Stimulated activated CD4-positive, alpha-beta T cell treated with anti-CD3 and anti-CD28 coated beads, TNF-alpha, amount 100 ng/mL, for 48 hours (primary cell): ENCODE measurements around the gene XAF1.
"Not testable (repeated sequence)": the region's sequence is repeated elsewhere in the genome, so short reads cannot be mapped to it uniquely, and the experiment has no call there.

ENCODE experiments used
- DNase-seq, 3 donors: peaks; one replicate each; pipeline ENCODE4 v3.0.0-alpha.2; 2020; ENCODE audit warnings: low read depth in 3 of 3

The XAF1 gene, protein sequence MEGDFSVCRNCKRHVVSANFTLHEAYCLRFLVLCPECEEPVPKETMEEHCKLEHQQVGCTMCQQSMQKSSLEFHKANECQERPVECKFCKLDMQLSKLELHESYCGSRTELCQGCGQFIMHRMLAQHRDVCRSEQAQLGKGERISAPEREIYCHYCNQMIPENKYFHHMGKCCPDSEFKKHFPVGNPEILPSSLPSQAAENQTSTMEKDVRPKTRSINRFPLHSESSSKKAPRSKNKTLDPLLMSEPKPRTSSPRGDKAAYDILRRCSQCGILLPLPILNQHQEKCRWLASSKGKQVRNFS

DNA sequence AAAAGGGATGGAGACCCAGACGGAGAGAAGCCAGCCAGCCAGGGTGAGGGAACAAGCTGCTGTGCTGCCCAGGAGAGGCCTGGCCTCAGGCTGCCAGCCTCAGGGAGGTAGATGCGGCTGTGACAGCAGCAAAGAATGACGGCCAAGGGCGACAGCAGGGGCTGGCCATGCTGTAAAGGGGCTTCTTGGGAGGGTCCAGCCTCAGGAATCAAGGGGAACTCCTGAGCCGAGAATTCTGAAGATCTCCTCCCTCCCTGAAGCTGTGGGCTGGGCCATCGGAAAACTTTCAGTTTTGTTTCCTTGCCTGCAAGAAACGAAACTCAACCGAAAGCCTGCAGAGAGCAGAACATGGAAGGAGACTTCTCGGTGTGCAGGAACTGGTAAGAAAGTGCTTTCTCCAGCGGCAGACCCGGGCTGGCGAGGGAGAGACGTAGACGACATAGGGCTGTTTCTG is at the start of gene XAF1:
Gene XAF1, plus strand, starts transcription at position 316 of the 454 bp plus-strand sequence. Its CDS starts 33 bp downstream, at position 349.
- DNase-seq: no peak

GRCh38 chr17:6706499-6706898 is 49.3 kb upstream of the XAF1 start:
- no peak for DNase-seq

DNA sequence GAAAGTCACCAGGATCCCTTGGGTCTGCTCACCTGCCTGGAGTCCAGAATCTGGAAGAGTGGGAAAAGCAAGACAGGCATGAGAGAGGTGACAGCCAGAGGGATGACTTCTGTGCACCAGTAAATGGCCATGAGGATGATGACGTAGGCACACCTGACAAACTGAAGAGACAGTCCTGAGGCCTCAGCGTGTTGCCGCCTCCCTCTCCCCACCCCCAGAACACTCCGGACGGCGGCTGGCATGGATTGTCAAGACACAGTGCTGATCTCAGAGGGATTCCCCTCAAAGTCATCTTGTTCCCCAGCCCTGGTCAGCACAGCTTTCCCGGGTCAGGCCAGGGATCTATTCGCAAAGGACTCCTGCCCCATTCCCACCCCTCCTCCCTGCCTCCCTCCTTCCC is 48.9 kb upstream of the XAF1 start:
- DNase-seq: no peak

GRCh38 chr17:6708357-6708961 is 47.4 kb upstream of the XAF1 start:
- no peak for DNase-seq

DNA sequence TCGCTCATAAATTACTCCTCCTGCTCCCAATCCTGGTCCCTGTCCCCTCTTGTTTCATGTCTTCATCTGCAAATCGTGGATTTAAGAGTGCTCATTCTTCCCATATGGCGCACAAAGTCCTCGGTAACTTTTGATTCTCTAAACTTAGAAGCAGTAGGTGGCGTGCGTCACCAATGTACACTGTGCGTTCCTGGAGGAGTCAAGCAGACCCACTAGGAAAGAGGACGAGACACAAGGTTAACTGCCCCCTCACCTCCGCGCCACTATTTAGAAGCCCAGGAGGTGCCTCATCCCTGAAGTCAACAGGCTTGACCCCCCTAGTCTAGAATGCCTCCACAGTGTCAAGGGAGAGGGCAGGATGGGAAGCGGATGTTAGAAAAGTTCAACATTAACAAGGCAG is 45.5 kb upstream of the XAF1 start:
- DNase-seq: no peak

- DNase-seq: no peak
Measured at GRCh38 chr17:6711081-6711674, 44.7 kb upstream of the XAF1 start.

GRCh38 chr17:6711681-6712057 is 44.2 kb upstream of the XAF1 start:
- DNase-seq: no peak

- DNase-seq: no peak
Measured at GRCh38 chr17:6712058-6712853, 43.6 kb upstream of the XAF1 start.

- no peak for DNase-seq
Measured at GRCh38 chr17:6712854-6713129, 43.1 kb upstream of the XAF1 start.

GRCh38 chr17:6713130-6713917 is 42.5 kb upstream of the XAF1 start, which contains the start of gene SLC13A5:
TSS of gene SLC13A5 (minus strand) at chr17:6713369. CDS start at chr17:6713333, 36 bp downstream.
- no peak for DNase-seq

DNA sequence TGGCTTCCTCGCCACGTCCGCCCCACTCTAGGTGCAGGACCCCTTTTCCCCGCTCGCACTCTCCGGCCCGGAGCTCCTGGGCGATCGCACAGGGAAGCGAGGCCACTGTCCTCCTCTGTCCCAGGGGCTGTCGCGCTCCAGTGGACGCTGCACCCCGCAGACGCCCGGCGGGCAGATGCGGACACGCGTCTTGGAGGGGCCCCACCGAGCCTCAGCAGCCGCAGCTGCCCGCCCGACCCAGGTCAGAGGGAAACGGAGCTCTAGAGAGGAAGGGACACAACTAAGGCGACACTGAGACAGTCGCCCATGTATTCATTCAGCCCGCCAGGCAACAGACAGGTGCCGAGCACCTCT is 42.0 kb upstream of the XAF1 start:
- DNase-seq: no peak

DNA sequence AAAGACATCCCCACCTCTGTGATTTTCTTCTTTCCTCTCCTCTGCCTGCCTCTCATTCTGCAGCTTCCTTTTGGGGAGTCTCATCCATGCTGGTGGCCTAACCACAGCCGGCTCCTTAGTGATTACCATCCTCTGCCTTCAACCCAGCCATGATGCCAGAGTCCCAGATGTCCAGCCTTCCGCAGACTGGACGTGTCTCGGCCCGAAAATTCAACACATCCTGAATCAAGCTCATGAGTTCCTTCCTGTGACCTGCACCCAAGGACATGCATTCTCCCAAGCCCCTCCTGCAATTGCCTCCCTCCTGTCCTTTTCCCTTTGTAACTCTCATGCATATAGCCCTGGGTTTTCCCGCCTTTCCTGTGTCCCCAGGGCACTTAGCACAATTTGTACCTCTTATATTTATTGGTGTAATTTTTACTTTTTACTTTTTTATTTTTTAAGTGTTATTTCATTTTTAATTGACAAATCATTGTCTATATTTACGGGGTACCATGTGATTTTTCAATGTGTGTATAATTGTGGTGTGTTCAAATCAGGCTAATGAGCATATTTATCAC is 41.5 kb upstream of the XAF1 start:
- DNase-seq: no peak

DNA sequence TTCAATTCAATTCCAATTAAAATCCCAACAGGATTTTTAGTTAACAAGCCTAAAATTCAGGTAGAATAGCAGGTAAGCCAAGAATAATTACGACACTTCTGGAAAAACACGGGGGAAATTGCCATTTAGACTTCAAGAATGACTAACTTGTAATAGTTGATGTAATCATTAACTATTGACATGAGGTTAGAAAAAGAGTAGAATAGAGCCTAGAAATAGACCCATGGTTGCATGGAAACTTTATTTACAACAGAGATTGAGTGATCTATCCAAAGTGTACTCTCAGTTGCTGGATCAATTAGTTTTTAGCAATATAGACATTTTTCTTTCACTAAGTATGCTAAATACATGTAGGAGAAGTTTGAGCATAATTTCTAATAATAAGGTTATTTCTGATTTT is 39.1 kb upstream of the XAF1 start:
- DNase-seq: no peak

DNA sequence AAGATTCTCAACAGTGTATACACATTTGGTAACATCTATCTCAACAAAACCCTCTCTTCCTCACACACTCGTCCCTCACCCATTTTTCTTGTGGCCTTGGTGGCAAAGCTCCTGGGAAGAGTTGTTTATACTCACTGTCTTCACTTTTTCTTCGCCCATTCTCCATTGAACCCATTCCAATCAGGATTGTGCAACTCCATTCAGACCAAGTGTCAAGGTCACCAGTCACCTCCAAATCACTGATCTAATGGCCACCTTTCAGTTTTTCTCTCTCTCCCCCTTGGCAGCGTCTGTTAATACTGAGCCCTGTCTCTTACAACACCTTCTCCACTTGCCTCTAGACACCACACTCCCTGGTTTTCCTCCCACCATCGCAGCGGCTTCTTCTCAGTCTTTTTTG is 34.1 kb upstream of the XAF1 start:
- DNase-seq: no peak

DNA sequence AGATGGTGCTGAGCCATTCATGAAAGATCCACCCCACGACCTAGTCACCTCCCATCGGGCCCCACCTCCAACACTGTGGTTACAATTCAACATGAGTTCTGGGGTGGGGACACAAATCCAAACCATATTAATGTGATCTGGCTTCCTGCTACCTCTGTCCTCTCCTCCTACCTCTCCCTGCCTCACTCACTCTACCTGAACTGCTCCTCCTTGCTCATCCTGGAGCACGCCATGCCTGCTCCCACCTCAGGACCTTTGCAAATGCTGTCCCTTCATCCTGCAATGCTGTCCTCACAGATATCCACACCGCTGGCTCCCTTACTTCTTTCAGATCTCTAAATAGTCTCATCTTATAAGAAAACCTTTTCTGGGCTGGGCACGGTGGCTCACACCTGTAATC is 31.8 kb upstream of the XAF1 start:
- DNase-seq: no peak

DNA sequence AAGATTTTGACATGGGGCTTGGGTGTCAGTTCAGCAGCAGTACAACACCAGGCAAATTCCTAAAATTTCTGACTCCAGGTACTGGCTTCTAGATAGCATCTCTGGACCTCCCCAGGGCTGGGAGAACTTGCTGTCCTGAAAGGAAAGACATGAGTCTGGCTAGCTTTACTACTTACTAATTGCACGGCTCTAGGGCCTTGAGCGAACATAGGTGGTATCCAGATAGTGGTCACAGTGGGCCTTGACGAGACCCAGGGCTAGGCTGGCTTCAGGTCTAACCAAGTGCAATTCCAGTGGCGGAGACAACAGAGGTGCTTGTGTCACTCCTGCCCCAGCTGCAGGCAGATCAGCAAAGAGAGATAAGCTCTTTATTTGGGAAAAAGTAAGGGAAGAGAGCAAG is 26.3 kb upstream of the XAF1 start:
- no peak for DNase-seq

- DNase-seq: not testable (repeated sequence)
Measured at GRCh38 chr17:6746665-6747064, 9.2 kb upstream of the XAF1 start.

DNA sequence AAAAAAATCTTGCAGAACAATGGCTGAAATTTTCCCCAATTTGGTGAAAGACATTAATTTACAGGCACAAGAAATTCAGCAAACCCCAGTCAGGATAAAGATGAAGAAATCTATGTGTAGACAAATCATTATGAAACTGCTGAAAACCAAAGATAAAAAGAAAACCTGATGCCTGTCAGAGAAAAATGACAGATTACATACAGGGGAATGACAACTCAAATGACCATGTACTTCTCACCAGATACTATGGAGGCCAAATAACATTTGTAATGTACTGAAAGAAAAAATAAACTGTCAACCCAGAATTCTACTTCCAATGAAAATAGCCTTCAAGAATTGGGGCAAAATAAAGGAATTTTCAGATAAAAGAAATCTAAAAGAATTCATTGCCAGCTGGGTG is 7.2 kb upstream of the XAF1 start:
- no peak for DNase-seq

DNA sequence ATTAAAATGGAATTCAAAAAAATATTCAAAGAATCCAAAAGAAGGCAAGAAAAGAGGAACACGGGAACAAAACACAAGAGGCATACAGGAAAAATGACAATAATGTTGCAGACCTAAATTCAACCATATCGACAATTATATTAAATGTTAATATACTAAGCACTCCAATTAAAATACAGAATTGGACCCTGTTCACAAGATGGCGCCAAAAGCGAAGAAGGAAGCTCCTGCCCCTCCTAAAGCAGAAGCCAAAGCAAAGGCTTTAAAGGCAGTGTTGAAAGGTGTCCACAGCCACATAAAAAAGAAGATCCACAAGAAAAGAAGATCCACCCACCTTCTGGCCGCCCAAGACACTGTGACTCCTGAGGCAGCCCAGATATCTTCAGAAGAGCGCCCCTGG is 6.3 kb upstream of the XAF1 start:
- DNase-seq: no peak

GRCh38 chr17:6752068-6752909 is 3.6 kb upstream of the XAF1 start:
- DNase-seq: no peak

- DNase-seq: no peak
Measured at GRCh38 chr17:6753006-6753445, 2.8 kb upstream of the XAF1 start.
